Progenitor cell of endocrine pancreas (in vitro differentiated cells): Measurements from ENCODE around the gene NUDT3. TPM values are rescaled to one million over a fixed set of nuclear protein-coding genes. Genes with fewer than 3 reads are reported as not detected.
A peak's percentile ranks its signal among the peaks of the same experiment; 100 is the strongest.

Source experiments
- DNase-seq: peaks from one replicate; pipeline ENCODE4 v3.0.0; 2021; ENCODE audit warnings: low spot score; ENCODE audit not compliant: unreplicated experiment
- H3K27ac Mint-ChIP-seq: 2 replicates; pipeline ENCODE4 v1.8.0; 2021; ENCODE audit warnings: mild to moderate bottlenecking, moderate library complexity, mixed read lengths
- H3K27me3 Mint-ChIP-seq: 2 replicates; pipeline ENCODE4 v1.8.0; 2021; ENCODE audit warnings: mixed read lengths
- H3K36me3 Mint-ChIP-seq: 2 replicates; pipeline ENCODE4 v1.8.0; 2022; ENCODE audit warnings: mixed read lengths; ENCODE audit not compliant: insufficient read depth
- H3K4me1 Mint-ChIP-seq: 2 replicates; pipeline ENCODE4 v1.8.0; 2021; ENCODE audit warnings: low read depth, mixed read lengths
- H3K4me3 Mint-ChIP-seq: 2 replicates; pipeline ENCODE4 v1.8.0; 2021; ENCODE audit warnings: low read depth, mild to moderate bottlenecking, moderate library complexity, mixed read lengths
- H3K9me3 Mint-ChIP-seq: 2 replicates; pipeline ENCODE4 v1.8.0; 2021; ENCODE audit warnings: low read depth, mixed read lengths
- total RNA-seq: library from RNA; stranded (reverse); gene quantifications from 2 replicates; pipeline ENCODE4 v1.2.1, GENCODE V29; 2021
- TF ChIP-seq, protein P1 (sequence below): fragments of 200-600 bp; sonication (generic); IDR thresholded peaks from one replicate; pipeline ENCODE4 v1.5.0; 2021; ENCODE audit warnings: antibody characterized with exemption, mild to moderate bottlenecking; ENCODE audit not compliant: unreplicated experiment

Gene NUDT3
- total RNA-seq, 1 donor from 2014 or later = 20.6 TPM

- peak overlapping the region; percentile 100 for H3K27ac Mint-ChIP-seq
- H3K4me1 Mint-ChIP-seq = peaks cover 9% of the 10 kb centered on the region
- H3K27me3 Mint-ChIP-seq = no peaks in the 10 kb centered on the region
- peaks cover 15% of the 10 kb centered on the region for H3K36me3 Mint-ChIP-seq
- TF ChIP-seq, protein P1, sequence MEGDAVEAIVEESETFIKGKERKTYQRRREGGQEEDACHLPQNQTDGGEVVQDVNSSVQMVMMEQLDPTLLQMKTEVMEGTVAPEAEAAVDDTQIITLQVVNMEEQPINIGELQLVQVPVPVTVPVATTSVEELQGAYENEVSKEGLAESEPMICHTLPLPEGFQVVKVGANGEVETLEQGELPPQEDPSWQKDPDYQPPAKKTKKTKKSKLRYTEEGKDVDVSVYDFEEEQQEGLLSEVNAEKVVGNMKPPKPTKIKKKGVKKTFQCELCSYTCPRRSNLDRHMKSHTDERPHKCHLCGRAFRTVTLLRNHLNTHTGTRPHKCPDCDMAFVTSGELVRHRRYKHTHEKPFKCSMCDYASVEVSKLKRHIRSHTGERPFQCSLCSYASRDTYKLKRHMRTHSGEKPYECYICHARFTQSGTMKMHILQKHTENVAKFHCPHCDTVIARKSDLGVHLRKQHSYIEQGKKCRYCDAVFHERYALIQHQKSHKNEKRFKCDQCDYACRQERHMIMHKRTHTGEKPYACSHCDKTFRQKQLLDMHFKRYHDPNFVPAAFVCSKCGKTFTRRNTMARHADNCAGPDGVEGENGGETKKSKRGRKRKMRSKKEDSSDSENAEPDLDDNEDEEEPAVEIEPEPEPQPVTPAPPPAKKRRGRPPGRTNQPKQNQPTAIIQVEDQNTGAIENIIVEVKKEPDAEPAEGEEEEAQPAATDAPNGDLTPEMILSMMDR = no peak
- no peaks in the 10 kb centered on the region for H3K9me3 Mint-ChIP-seq
- DNase-seq = no peak
- H3K4me3 Mint-ChIP-seq = peak overlapping the region; percentile 98
Measured at GRCh38 chr6:34424200-34425131, 32.0 kb upstream of the NUDT3 start.

DNA sequence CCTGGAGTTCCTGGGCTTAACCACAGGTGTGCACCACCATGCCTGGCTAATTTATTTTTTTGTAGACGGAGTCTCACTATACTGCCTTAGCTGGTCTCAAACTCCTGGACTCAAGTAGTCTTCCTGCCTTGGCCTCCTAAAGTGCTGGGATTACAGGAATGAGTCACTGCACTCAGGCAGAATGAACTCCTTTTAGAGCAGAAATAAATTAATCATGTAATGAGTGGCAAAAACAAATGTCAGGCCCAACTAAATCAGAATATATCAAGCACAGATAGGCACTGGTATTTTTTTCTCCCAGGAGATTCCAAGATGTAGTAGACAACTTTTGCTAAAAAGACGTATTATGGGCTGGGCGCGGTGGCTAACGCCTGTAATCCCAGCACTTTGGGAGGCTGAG is 30.8 kb upstream of the NUDT3 start:
- Mint-ChIP-seq H3K27ac (no peak overlapping the region), H3K9me3 (no peaks in the 10 kb centered on the region), H3K36me3 (peaks cover 19% of the 10 kb centered on the region)

DNA sequence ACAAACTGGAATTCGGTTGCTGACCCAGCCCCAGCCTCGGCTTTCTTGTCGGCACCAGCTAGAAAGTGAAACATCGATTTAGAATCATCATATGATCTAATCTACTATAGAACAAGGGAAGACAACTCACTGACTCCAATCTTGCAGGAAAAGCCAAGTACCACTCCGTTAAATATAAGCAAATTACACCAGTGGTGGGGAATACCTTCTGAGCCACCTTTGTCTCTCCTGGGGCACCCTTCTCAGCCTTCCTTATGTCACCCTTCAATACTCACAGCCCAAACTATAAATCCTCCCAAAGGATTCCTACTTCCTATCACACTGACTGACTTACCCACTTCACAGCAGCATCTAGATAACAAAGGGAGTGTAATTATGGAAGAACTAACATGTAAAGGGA is 25.9 kb upstream of the NUDT3 start:
- Mint-ChIP-seq H3K27ac (peak overlapping the region; percentile 47), H3K4me3 (no peak overlapping the region)

More for the DNA sequence above, 30.8 kb upstream of the NUDT3 start:
- TF ChIP-seq, protein P1 = no peak
- Mint-ChIP-seq H3K4me1 (peaks cover 9% of the 10 kb centered on the region), H3K4me3 (no peak overlapping the region), H3K27me3 (no peaks in the 10 kb centered on the region)
- no peak for DNase-seq

GRCh38 chr6:34416877-34417371 is 24.5 kb upstream of the NUDT3 start:
- Mint-ChIP-seq H3K27ac (peak overlapping the region; percentile 21), H3K36me3 (peaks cover 27% of the 10 kb centered on the region)

More for the DNA sequence above, 25.9 kb upstream of the NUDT3 start:
- H3K36me3 Mint-ChIP-seq = peaks cover 30% of the 10 kb centered on the region
- DNase-seq = no peak
- TF ChIP-seq, protein P1 = no peak
- no peaks in the 10 kb centered on the region for H3K27me3 Mint-ChIP-seq
- no peaks in the 10 kb centered on the region for H3K9me3 Mint-ChIP-seq
- peaks cover 6% of the 10 kb centered on the region for H3K4me1 Mint-ChIP-seq

More at GRCh38 chr6:34416877-34417371, 24.5 kb upstream of the NUDT3 start:
- H3K4me3 Mint-ChIP-seq = no peak overlapping the region
- no peak for DNase-seq
- H3K9me3 Mint-ChIP-seq = no peaks in the 10 kb centered on the region
- TF ChIP-seq, protein P1 = no peak
- no peaks in the 10 kb centered on the region for H3K27me3 Mint-ChIP-seq
- H3K4me1 Mint-ChIP-seq = peaks cover 6% of the 10 kb centered on the region
